Measurements from ENCODE around the gene SETBP1. TPM values are rescaled to one million over a fixed set of nuclear protein-coding genes. Genes with fewer than 3 reads are reported as not detected.

The SETBP1 gene
- total and polyA plus RNA-seq, 3 donors from 2014 or later, result 6.2 to 34.7 (median 33.1) TPM

GRCh38 chr18:45039376-45039775 lies 358.7 kb downstream of the SETBP1 start:
- H3K27ac ChIP-seq, result no peak overlapping the region
- DNase-seq, result no peak
- TF ChIP-seq, protein P1, sequence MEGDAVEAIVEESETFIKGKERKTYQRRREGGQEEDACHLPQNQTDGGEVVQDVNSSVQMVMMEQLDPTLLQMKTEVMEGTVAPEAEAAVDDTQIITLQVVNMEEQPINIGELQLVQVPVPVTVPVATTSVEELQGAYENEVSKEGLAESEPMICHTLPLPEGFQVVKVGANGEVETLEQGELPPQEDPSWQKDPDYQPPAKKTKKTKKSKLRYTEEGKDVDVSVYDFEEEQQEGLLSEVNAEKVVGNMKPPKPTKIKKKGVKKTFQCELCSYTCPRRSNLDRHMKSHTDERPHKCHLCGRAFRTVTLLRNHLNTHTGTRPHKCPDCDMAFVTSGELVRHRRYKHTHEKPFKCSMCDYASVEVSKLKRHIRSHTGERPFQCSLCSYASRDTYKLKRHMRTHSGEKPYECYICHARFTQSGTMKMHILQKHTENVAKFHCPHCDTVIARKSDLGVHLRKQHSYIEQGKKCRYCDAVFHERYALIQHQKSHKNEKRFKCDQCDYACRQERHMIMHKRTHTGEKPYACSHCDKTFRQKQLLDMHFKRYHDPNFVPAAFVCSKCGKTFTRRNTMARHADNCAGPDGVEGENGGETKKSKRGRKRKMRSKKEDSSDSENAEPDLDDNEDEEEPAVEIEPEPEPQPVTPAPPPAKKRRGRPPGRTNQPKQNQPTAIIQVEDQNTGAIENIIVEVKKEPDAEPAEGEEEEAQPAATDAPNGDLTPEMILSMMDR (IDR thresholded peaks at IDR 0.05), result no peak
- TF ChIP-seq POLR2A (IDR thresholded peaks at IDR 0.05), result no peak
- H3K36me3 ChIP-seq (ENCODE audit: low read depth, missing control alignments), result no peaks in the 10 kb centered on the region
- H3K4me3 ChIP-seq, result no peak overlapping the region
- 90 to 96% methylated on average over 4 to 5 of the region's 5 CpGs for WGBS, 2 donors
- H3K9me3 ChIP-seq, result no peaks in the 10 kb centered on the region
- intact Hi-C loops (cut with DNase I; ENCODE audit: low total_unique reads), result no loop called here
- H3K27me3 ChIP-seq, result no peaks in the 10 kb centered on the region
- H3K4me1 ChIP-seq, result no peaks in the 10 kb centered on the region

- intact Hi-C loops (cut with DNase I; ENCODE audit: low total_unique reads), result no loop called here
- WGBS, 2 donors, result 89 to 95% methylated on average over 1 of the region's 1 CpG
Observed at GRCh38 chr18:45040879-45041278, 360.2 kb downstream of the SETBP1 start.

DNA sequence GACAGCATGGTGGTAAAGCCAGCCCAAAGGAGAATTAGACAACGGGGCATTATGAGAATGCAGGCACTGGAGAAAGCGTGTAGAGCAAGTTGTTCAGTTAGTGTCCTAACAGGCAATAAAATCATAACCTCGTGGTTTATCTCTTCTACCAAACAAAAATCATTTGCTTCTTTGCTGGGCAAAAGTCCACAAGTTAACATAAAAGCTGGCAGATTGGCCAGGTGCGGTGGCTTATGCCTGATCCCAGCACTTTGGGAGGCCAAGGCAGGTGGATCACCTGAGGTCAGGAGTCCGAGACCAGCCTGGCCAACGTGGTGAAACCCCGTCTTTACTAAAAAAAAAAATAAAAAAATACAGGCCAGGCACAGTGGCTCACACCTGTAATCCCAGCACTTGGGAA lies 364.1 kb downstream of the SETBP1 start:
- Histone ChIP-seq H3K9me3 (no peaks in the 10 kb centered on the region), H3K4me3 (no peak overlapping the region), H3K4me1 (no peaks in the 10 kb centered on the region), H3K27ac (no peak overlapping the region), H3K36me3 (ENCODE audit: low read depth, missing control alignments) (no peaks in the 10 kb centered on the region), H3K27me3 (no peaks in the 10 kb centered on the region)
- intact Hi-C loops (cut with DNase I; ENCODE audit: low total_unique reads), result no loop called here
- TF ChIP-seq POLR2A (IDR thresholded peaks at IDR 0.05), result no peak
- TF ChIP-seq, protein P1 (IDR thresholded peaks at IDR 0.05), result no peak
- WGBS, 2 donors, result 92 to 93% methylated on average over 7 of the region's 7 CpGs
- DNase-seq, result no peak

More at GRCh38 chr18:45040879-45041278, 360.2 kb downstream of the SETBP1 start:
- Histone ChIP-seq H3K4me3 (no peak overlapping the region), H3K4me1 (no peaks in the 10 kb centered on the region), H3K36me3 (ENCODE audit: low read depth, missing control alignments) (no peaks in the 10 kb centered on the region), H3K9me3 (no peaks in the 10 kb centered on the region), H3K27ac (no peak overlapping the region), H3K27me3 (no peaks in the 10 kb centered on the region)
- no peak for DNase-seq
- TF ChIP-seq POLR2A (IDR thresholded peaks at IDR 0.05), result no peak
- TF ChIP-seq, protein P1 (IDR thresholded peaks at IDR 0.05), result no peak

DNA sequence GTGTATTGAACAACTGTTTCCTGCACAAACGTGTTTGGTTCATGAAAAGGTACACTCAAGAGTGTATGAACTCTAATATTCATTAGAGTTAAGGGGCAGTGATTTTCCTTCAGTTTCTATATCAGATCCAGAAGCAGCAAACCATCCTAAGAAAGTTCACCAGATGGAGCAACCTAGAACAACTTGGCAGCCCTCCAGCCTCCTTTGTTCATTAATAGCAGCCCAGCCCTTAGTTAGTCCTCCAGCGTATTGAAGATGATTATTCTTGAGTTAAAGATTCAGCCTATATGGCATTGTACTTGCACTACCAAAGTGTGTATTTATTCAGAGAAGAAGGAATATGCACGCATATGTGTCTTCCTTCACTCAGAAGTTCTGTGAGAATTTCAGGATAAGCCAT lies 365.5 kb downstream of the SETBP1 start:
- Histone ChIP-seq H3K36me3 (ENCODE audit: low read depth, missing control alignments) (no peaks in the 10 kb centered on the region), H3K9me3 (no peaks in the 10 kb centered on the region), H3K27ac (no peak overlapping the region), H3K4me3 (no peak overlapping the region), H3K4me1 (no peaks in the 10 kb centered on the region), H3K27me3 (no peaks in the 10 kb centered on the region)
- TF ChIP-seq POLR2A (IDR thresholded peaks at IDR 0.05), result no peak
- TF ChIP-seq, protein P1 (IDR thresholded peaks at IDR 0.05), result no peak
- intact Hi-C loops (cut with DNase I; ENCODE audit: low total_unique reads), result no loop called here
- WGBS, 2 donors, result 93 to 94% methylated on average over 3 of the region's 3 CpGs
- no peak for DNase-seq

GRCh38 chr18:45046961-45047360 lies 366.3 kb downstream of the SETBP1 start:
- 86 to 87% methylated on average over 6 of the region's 6 CpGs for WGBS, 2 donors
- no peak overlapping the region for H3K27ac ChIP-seq

More at GRCh38 chr18:45046961-45047360, 366.3 kb downstream of the SETBP1 start:
- no peaks in the 10 kb centered on the region for H3K27me3 ChIP-seq
- no peaks in the 10 kb centered on the region for H3K36me3 ChIP-seq (ENCODE audit: low read depth, missing control alignments)
- no peak for TF ChIP-seq POLR2A (IDR thresholded peaks at IDR 0.05)
- TF ChIP-seq, protein P1 (IDR thresholded peaks at IDR 0.05), result no peak
- H3K4me1 ChIP-seq, result no peaks in the 10 kb centered on the region
- no peak overlapping the region for H3K4me3 ChIP-seq
- no peaks in the 10 kb centered on the region for H3K9me3 ChIP-seq
- intact Hi-C loops (cut with DNase I; ENCODE audit: low total_unique reads), result no loop called here
- no peak for DNase-seq
